DMS 273 (cell line): ENCODE measurements around the gene MYL12A.
A peak's percentile ranks its signal among the peaks of the same experiment; 100 is the strongest.
"Not testable (repeated sequence)": the region's sequence is repeated elsewhere in the genome, so short reads cannot be mapped to it uniquely, and the experiment has no call there.

Experiments
- DNase-seq: peaks from one replicate; lab custom pipeline; 2025; ENCODE audit not compliant: unreplicated experiment; lab: John Stamatoyannopoulos, UW

MYL12A gene

GRCh38 chr18:3254725-3255124 lies 7.1 kb downstream of the MYL12A start:
- DNase-seq = no peak

- no peak for DNase-seq
Measured at GRCh38 chr18:3255611-3256165, 8.1 kb downstream of the MYL12A start.

- no peak for DNase-seq
Measured at GRCh38 chr18:3256693-3257626, 9.4 kb downstream of the MYL12A start.

DNA sequence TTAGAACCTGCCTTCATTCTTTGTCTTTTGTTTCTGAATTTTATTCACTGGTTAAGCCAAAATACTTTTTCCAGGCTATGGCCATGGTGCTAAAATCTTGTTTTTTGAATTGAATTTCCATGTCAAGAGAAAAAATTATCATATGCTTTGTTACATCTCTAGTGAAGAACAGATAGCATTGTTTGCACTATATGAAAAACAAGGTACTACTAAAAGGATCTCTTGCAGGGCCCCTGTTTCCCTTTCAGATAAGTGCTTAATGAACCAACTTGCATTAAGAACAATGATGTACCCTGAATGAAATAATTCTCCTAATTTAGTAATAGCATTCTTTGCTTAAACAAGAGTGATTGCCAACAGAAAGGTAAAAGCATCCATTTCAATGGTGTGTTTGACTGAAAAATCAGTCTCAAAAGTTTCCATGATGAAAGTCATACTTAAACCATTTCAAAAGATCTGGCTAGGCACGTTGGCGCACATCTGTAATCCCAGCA lies 10.1 kb downstream of the MYL12A start:
- DNase-seq = no peak

GRCh38 chr18:3260995-3261372 lies 13.4 kb downstream of the MYL12A start:
- no peak for DNase-seq

DNA sequence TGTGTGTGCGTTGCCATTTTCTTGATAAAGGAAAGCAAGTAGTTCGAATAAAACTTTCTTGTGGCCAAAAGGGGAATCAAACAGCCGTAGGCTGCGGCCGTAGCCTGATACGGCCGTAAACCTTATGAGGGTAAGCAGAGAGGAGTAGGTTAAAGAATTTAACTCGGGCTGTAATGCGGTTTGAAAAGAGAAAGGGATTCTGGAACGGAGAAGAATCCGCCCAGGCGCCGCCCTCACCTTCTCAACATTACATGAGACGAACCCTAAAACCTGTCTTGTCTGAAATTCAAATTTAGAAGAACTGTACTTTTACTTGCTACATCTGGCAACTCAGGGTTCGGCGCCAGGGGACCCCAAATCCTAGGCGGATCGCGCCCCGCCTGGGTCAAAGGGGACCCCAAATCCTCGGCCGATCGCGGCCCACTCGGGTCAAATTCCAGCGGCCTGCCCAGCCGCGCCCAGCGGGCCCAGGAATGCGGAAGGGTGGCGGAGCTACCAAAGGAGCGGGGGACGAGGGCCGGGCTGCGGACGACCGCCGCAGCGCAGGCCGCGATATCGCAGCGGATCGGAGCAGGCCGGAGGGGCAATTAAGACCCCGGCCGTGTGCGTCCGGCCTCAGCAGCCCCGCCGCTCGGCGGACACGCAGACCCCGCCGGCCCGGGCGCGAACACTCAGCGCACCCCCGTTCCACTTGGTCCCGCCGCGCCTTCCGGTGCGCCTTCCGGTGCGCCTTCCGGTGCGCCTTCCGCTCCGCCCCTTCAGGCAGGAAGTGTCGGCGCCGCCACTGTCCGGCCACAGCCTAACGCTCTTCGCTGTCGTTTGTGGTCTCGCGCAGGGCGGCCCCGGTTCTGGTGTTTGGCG lies 14.0 kb downstream of the MYL12A start, which contains the start of gene MYL12B:
MYL12B (plus strand) TSS at position 761 of the 861 bp plus-strand sequence. CDS start 10,766 bp downstream, outside the sequence.
- DNase-seq = peak; percentile 93

DNA sequence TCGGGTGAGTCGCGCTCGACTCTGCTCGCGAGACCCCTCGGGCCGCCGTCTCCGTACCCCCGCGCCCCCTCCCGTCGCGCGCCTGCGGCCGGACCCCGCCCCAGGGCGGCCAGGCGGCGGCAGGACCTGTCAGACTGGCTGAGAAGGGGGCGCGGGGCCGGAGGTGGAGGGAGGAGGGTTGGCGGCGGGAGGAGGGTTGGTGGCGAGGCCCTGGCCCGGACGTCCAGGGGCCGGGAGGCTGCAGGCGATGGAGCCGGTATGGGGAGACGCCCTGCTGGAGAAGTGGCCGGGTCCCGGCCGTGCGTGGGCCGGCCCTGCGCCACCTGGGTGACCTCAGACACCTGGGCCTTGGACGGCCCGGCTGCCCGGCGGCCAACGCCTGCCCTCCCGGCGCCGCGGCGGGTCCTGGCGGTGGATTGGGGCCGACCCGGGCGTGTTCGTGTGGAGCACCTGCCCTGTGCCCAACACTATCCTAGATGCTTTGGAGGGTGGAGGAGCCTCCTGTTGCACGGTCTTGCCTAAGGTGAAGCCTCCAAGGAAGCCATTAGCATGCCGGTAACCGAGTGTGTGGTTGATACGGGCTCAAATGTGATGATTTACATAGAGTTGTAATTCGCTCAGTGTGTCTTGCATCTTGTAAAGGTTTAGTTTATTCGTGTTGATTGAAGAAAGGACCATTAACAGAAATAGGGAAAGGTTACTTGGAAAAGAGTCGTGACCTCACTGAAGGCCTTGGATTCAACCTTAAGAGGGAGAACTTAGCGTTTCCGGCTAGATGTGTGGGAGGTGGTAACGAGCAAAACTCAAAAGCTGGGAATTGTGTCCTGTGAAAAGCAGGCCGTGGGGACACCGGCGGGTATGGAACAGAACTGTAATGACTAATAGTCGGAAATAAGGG lies 14.9 kb downstream of the MYL12A start:
- DNase-seq = peak; percentile 51

DNA sequence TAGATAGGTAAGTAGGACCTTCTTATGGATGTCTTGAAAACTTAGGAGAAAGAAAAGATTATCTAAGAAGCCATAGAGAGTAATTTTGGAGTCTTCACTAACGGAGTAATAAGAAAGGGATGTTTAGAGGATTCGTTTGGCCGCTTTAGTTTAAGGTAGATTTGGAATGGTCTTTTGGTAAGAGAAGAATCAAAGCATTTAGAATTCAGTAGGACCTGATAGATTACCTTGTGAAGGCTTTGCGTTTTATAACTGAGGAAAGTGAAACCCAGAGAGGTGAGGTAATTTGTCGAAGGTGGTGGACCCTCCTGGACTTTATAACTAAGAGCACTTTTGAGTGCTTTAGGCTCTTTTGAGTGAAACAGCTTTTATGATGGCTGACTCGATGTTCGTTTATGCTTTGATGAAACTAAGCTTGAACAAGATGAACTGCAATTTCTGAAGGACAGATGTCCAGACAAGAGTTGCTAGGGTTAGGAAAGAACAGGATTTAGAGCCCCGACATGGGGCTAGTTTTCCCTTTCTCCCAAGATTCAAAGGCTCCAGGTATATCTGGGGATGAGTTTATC lies 15.6 kb downstream of the MYL12A start:
- no peak for DNase-seq

- no peak for DNase-seq
Measured at GRCh38 chr18:3264362-3264761, 16.8 kb downstream of the MYL12A start.

DNA sequence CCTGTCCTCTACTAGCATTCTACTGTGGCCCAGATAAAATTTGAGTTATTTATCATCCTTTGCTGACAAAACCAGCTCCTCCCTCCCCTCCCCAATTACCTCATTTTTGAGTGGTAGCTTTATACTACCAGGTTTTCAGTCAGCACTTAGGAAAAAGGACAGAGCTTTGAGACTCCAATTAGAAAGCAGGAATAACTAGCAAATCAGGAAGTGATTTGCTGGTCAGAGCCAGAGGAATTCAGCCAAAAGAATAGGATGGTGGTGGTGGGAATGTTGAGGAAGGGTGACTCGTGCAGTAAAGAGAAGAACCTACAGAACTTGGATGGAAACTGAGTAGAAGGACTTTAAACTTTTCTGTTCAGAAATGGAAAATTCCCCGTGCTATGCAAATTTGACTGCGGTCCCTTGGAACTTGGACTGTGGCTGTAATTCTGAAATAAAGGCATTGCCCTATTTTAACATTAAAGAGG lies 18.0 kb downstream of the MYL12A start:
- DNase-seq = no peak

DNA sequence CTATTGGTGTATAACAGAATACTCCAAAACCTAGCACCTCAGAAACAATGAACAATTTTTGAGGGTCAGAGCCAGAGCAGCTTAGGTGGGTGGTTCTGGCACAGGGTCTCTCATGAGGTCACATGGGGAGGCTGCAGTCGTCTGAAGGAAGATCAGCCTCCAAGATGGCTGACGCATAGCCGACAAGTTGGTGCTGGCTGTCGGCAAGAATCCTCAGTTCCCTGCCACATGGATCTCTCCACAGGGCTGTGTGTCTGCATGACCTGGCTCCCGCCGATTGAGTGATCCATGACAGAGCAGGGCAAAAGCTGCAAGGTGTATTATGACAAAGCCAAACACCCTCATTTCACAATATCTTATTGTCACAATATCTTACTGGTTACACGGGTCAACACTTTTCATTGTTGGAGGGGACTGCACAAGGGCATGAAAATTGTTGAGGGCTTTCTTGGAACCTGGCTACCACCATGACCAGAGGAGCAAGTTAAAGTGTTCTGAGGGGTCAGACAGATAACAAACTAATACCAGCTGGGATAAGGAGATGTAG lies 18.5 kb downstream of the MYL12A start:
- no peak for DNase-seq

GRCh38 chr18:3268306-3268705 lies 20.7 kb downstream of the MYL12A start:
- no peak for DNase-seq

GRCh38 chr18:3269241-3269913 lies 21.8 kb downstream of the MYL12A start:
- no peak for DNase-seq

GRCh38 chr18:3269914-3270299 lies 22.3 kb downstream of the MYL12A start:
- no peak for DNase-seq

- no peak for DNase-seq
Measured at GRCh38 chr18:3273042-3273441, 25.4 kb downstream of the MYL12A start.

DNA sequence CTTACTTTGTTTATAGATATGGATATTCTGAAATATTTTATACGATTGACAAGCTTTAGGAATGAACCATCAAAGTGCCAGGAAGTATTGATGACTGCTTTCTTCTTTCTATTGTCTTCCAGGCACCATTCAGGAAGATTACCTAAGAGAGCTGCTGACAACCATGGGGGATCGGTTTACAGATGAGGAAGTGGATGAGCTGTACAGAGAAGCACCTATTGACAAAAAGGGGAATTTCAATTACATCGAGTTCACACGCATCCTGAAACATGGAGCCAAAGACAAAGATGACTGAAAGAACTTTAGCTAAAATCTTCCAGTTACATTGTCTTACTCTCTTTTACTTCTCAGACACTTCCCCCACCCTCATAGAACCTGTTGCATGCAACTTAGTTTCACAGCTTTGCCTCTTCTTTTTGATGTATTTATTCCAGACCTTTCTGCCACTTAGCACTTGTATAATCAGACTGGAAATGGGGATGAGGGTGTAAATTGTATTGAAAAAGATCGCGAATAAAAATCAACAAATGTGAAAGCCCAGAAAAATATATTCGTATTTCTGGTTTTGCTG lies 30.1 kb downstream of the MYL12A start:
- DNase-seq = not testable (repeated sequence)

GRCh38 chr18:3279201-3280185 lies 31.9 kb downstream of the MYL12A start:
- no peak for DNase-seq
